OCI-LY7 (cell line): Measurements from ENCODE around the gene MKS1. TPM values are rescaled to one million over a fixed set of nuclear protein-coding genes. Genes with fewer than 3 reads are reported as not detected.

Source experiments
- BruUV-seq: library from RNA; stranded (reverse); fragments of 400-500 nt; replicated peaks from 2 replicates; lab custom pipeline; 2021; lab: Mats Ljungman, UMichigan
- CTCF ChIA-PET: fragments of 300-600 bp; sonication (Branson Sonifier 250); formaldehyde crosslinking; loops from one replicate; lab custom pipeline; 2022; ENCODE audit warnings: antibody characterized with exemption; ENCODE audit not compliant: unreplicated experiment; lab: Charles Lee
- POLR2A ChIA-PET: fragments of 300-600 bp; sonication (Branson Sonifier 250); formaldehyde crosslinking; loops from one replicate; lab custom pipeline; 2022; ENCODE audit warnings: antibody characterized with exemption; lab: Charles Lee
- DNase-seq: peaks from one replicate; pipeline ENCODE4 v3.0.0-alpha.2; 2015; ENCODE audit warnings: low spot score
- H2AFZ ChIP-seq: fragments of 200-600 bp; sonication (generic), shearing (Covaris generic); 2 replicates; pipeline ENCODE4 v1.6.1; 2014; ENCODE audit warnings: mild to moderate bottlenecking, antibody characterized with exemption, low read length, moderate library complexity
- H3K27ac ChIP-seq: fragments of 200-600 bp; sonication (generic); 2 replicates; pipeline ENCODE4 v1.5.1; 2014; ENCODE audit warnings: mixed run types, low read depth, mild to moderate bottlenecking, moderate library complexity, low read length, inconsistent platforms; ENCODE audit not compliant: poor library complexity, severe bottlenecking
- H3K36me3 ChIP-seq: fragments of 200-600 bp; sonication (generic); 2 replicates; pipeline ENCODE4 v1.6.1; 2014; ENCODE audit warnings: mild to moderate bottlenecking, antibody characterized with exemption, low read length, moderate library complexity, mixed read lengths; ENCODE audit not compliant: insufficient read depth
- H3K4me1 ChIP-seq: fragments of 200-600 bp; sonication (generic); 2 replicates; pipeline ENCODE4 v1.5.1; 2014; ENCODE audit warnings: mild to moderate bottlenecking, low read length; ENCODE audit not compliant: insufficient read depth, poor library complexity, severe bottlenecking
- H3K4me2 ChIP-seq: fragments of 200-600 bp; sonication (generic); 2 replicates; pipeline ENCODE4 v1.6.1; 2014; ENCODE audit warnings: mild to moderate bottlenecking, low read length
- H3K4me3 ChIP-seq: fragments of 200-600 bp; sonication (generic); 2 replicates; pipeline ENCODE4 v1.5.1; 2014; ENCODE audit warnings: mild to moderate bottlenecking, low read depth, low read length; ENCODE audit not compliant: poor library complexity, severe bottlenecking
- H3K79me2 ChIP-seq: fragments of 200-600 bp; sonication (generic); 2 replicates; pipeline ENCODE4 v1.6.1; 2016; ENCODE audit warnings: low read depth, mild to moderate bottlenecking, low read length, moderate library complexity, mixed read lengths; ENCODE audit not compliant: insufficient read depth
- H3K9me2 ChIP-seq: fragments of 200-600 bp; sonication (generic); 2 replicates; pipeline ENCODE4 v1.6.1; 2016; ENCODE audit warnings: mild to moderate bottlenecking, low read length, mixed read lengths; ENCODE audit not compliant: insufficient read depth
- H3K9me3 ChIP-seq: fragments of 200-600 bp; sonication (generic); 2 replicates; pipeline ENCODE4 v1.6.1; 2014; ENCODE audit warnings: mild to moderate bottlenecking, mixed run types, low read length, mixed read lengths
- H4K20me1 ChIP-seq: fragments of 200-600 bp; sonication (generic); 2 replicates; pipeline ENCODE4 v1.6.1; 2014; ENCODE audit warnings: mild to moderate bottlenecking, antibody characterized with exemption, low read length, moderate library complexity, mixed read lengths; ENCODE audit not compliant: insufficient read depth
- CTCF ChIP-seq: fragments of 200-600 bp; sonication (generic); conservative IDR thresholded peaks from 2 replicates; pipeline ENCODE4 v1.5.1; 2014; ENCODE audit warnings: mild to moderate bottlenecking, antibody characterized with exemption, low read length, moderate library complexity, mixed read lengths
- EZH2phosphoT487 ChIP-seq: fragments of 200-600 bp; sonication (generic); IDR thresholded peaks from 2 replicates; pipeline ENCODE4 v1.6.1; 2018; ENCODE audit warnings: low read depth, borderline replicate concordance, mild to moderate bottlenecking, mixed run types, antibody characterized with exemption, low read length, moderate library complexity, mixed read lengths
- intact Hi-C: fragments of 100-400 bp; cut with micrococcal nuclease; formaldehyde crosslinking; loops from one replicate; pipeline ENCODE4 v1.10.0; 2022; ENCODE audit not compliant: unreplicated experiment
- total RNA-seq, 2 experiments: library from RNA; depleted of rRNA in 1 of 2; stranded (reverse); fragments of >200 nt in 1 of 2; shearing (Covaris generic) in 1 of 2; gene quantifications; 2 replicates each; pipeline ENCODE4 v1.2.3, GENCODE V29; 2014 to 2022

The MKS1 gene
- total RNA-seq, 2 experiments from 2014 or later = 0.69 to 26.9 TPM

GRCh38 chr17:58242171-58242784 lies 23.2 kb upstream of the MKS1 start:
- Histone ChIP-seq H3K9me3 (no peaks in the 10 kb centered on the region), H3K4me1 (no peaks in the 10 kb centered on the region), H3K79me2 (no peaks in the 10 kb centered on the region), H3K27ac (no peak overlapping the region), H3K36me3 (no peaks in the 10 kb centered on the region), H3K4me2 (no peak overlapping the region), H2AFZ (no peak overlapping the region), H4K20me1 (no peaks in the 10 kb centered on the region), H3K4me3 (no peak overlapping the region), H3K9me2 (no peaks in the 10 kb centered on the region)
- CTCF ChIA-PET = no interaction called here
- POLR2A ChIA-PET = interaction anchor here (0.6 kb wide), 1 partner anchor 1013 kb away, joined by 3 read pairs; no protein-coding TSS in a partner anchor
- BruUV-seq = no TSS peak
- DNase-seq = no peak
- intact Hi-C loops = no loop called here
- TF ChIP-seq CTCF (no peak), EZH2phosphoT487 (no peak)

GRCh38 chr17:58239987-58240386 lies 20.9 kb upstream of the MKS1 start:
- TF ChIP-seq CTCF (no peak), EZH2phosphoT487 (no peak)
- H3K4me1 ChIP-seq = no peaks in the 10 kb centered on the region
- no peaks in the 10 kb centered on the region for H3K9me3 ChIP-seq
- BruUV-seq = no TSS peak
- H3K9me2 ChIP-seq = no peaks in the 10 kb centered on the region
- no peak overlapping the region for H3K27ac ChIP-seq
- no peak overlapping the region for H2AFZ ChIP-seq
- no peak overlapping the region for H3K4me3 ChIP-seq
- intact Hi-C loops = no loop called here
- DNase-seq = no peak
- H3K4me2 ChIP-seq = no peak overlapping the region
- no peaks in the 10 kb centered on the region for H3K79me2 ChIP-seq
- no peaks in the 10 kb centered on the region for H4K20me1 ChIP-seq
- CTCF ChIA-PET = no interaction called here
- H3K36me3 ChIP-seq = no peaks in the 10 kb centered on the region
- POLR2A ChIA-PET = no interaction called here

GRCh38 chr17:58238147-58238634 lies 19.1 kb upstream of the MKS1 start, which contains the start of gene LPO:
Gene LPO (plus strand): TSS chr17:58238584. CDS start chr17:58242980, 4,396 bp downstream.
- Histone ChIP-seq H3K4me3 (no peak within 1 kb of the TSS), H3K36me3 (no peaks in the 10 kb centered on the region), H3K79me2 (no peaks in the 10 kb centered on the region), H2AFZ (no peak within 1 kb of the TSS), H3K9me3 (no peaks in the 10 kb centered on the region), H3K4me2 (no peak within 1 kb of the TSS), H4K20me1 (no peaks in the 10 kb centered on the region), H3K27ac (no peak within 1 kb of the TSS), H3K9me2 (no peaks in the 10 kb centered on the region), H3K4me1 (no peaks in the 10 kb centered on the region)
- TF ChIP-seq EZH2phosphoT487 (no peak), CTCF (no peak)
- ChIA-PET POLR2A (interaction anchor here (0.6 kb wide), 1 partner anchor 84 kb away, joined by 4 read pairs; no protein-coding TSS in a partner anchor), CTCF (no interaction called here)
- DNase-seq = no peak
- no TSS peak for BruUV-seq
- intact Hi-C loops = no loop called here
